ENCODE data around the gene ZC3H14.

Gene ZC3H14

DNA sequence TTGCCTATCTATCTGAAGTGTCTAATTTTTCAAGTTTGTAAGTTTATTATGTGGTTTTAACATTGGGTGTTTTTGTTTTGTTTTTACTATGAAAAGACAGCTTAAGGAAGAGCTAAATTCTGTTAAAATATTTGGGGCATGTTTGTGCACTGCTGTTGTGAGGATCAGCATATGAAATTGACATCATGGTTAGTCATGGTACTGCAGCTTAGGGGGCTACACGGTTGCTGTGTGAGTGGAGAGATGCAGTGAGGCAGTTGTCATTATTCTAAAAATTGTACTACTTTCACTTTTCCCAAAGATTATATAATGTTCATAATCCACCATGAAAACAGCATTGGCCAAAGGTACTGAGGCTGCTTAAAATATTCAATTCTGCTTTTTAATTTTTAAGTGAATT lies 49.0 kb downstream of the ZC3H14 start:
- no peak for DNase-seq (ENCODE audit: low read depth in 2 of 2)

DNA sequence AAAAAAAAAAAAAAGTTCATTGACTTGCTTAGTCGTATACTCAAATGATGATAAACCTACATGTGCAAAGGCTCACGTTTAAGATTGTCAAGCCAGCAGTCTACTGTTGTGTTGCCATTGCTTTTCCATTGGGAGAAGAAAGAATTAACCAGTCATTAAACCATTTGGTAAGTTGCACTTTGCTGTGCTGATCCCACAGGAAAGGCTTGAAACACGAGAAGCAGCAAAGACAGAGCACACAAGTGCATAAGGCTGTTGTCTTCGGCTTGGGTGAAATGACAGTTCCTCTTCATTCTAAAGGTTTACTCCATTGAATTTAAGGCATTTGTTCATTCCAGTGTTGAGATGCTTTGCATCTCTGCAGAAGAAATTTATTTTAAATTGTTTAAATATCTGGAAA lies 50.1 kb downstream of the ZC3H14 start:
- no peak for DNase-seq (ENCODE audit: low read depth in 2 of 2)

DNA sequence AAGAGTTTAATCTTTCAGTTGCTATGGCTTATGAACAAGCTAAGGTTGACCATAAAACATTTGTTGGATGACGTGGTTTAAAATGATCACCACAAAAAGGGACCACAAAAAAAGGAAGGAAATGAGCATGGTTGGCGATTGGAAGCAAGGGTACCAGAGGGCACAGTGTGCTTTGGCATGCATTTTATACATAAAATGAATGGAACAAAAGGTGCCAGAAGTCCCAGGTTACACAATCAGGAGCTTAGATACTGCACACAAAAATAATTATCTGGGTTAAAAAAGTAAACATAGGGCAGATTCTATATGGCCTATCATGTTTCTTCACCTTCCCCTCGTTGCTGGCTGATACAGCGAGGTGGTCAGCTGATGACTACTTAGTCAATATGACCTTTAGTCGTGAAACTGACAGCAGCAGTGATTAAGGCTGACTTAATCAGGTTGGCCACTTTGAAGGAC lies 50.7 kb downstream of the ZC3H14 start:
- DNase-seq (ENCODE audit: low read depth in 2 of 2): no peak

DNA sequence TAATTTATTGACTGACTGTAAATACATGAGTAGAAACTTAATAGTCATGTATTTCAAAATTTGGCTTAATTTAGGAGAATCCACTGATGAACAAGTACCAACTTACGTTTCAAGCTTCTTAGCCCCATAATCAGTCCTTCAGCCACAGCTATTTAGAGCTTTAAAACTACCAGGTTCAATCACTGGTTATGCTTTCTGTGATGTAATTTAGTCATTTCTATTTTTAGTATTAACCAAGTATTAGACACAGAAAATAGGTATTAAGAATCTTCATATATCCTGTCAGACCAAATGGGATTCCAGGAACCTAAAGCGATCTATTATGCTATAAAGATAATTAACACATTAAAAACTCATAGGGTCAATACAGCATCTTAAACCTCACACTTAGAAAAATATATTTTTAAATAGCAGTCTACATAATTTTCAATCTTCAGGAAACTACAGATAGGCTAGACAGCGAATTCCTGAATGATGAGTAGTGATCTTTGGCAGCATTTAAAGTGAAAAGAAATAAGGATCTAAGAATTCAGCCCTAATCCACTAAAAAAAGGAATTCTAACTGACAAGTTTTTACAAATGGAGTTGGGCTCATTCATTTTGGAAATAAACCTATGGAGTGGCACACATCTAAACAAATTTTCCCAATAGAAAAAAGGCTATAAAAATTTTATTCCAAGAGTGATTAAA lies 51.5 kb downstream of the ZC3H14 start:
- DNase-seq (ENCODE audit: low read depth in 2 of 2): no peak

DNA sequence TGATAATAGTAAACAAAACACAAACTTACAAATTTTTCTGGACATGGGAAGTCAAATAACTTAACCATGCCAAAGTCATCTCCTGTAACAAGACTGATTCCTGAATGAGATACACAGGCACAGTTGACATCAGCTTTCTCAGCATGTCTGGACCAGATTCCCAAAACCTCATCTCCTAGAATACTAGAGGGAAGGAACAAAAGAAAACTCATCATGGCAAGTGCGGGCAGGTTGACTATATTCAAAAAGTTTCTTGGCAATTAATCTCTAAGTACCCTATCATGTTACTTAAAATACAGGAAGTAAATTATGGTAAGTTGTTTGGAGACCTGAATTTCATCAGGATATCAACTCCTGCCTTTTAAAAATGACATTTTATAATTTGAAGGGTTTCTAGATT lies 53.9 kb downstream of the ZC3H14 start:
- DNase-seq (ENCODE audit: low read depth in 2 of 2): no peak

DNA sequence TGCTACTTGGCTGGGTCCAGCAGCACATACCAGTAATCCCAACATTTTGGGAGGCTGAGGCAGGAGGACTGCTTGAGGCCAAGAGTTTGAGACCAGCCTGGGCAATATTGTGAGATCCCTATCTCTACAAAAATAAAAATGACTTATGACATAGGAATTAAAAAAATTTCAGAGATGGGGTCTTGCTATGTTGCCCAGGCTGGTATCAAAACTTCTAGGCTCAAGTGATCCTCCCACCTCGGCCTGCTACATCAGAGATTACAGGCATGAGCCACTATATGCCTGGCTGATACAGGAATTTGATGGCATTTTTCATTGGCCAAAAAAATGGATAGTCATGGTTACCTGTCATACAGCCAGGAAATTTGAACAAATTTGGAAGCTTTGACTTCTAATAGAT lies 54.6 kb downstream of the ZC3H14 start:
- DNase-seq (ENCODE audit: low read depth in 2 of 2): no peak

DNA sequence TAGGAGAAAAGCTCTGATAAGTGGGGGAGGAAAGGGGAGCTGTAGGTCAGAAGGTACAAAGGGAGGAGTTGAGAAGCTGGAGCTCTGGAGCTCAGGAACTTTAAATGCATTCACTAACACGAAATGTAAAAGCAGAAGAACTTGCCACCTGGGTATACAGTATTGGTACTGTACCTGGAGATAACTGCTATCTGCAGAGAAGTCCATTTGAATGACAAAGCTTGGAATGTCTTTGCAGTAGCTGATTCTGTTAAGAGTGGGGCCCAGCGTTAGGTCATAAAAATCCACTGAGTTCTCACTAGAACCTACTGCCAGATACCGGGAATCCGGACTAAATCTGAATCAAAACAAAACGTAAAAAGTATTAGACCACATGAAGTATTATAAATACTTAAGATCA lies 55.6 kb downstream of the ZC3H14 start:
- DNase-seq (ENCODE audit: low read depth in 2 of 2): no peak

DNA sequence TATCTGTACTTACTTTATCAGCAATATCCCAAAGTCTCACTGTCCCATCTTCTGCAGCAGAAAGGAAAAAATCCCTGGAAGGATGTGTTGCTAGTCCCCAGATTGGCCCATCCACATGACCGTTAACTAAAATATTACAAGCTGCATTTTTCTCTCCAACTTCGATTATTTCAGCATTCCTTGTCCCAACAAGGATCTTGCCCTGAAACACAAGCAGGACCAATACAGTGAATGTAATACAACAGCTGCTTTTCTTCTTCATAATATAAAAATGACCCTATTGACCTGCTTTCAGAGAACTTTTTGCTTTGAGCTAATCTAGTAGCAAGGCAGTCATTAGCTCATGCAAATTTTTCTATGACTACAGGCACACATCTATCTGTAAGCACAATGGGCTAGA lies 58.3 kb downstream of the ZC3H14 start:
- no peak for DNase-seq (ENCODE audit: low read depth in 2 of 2)

DNA sequence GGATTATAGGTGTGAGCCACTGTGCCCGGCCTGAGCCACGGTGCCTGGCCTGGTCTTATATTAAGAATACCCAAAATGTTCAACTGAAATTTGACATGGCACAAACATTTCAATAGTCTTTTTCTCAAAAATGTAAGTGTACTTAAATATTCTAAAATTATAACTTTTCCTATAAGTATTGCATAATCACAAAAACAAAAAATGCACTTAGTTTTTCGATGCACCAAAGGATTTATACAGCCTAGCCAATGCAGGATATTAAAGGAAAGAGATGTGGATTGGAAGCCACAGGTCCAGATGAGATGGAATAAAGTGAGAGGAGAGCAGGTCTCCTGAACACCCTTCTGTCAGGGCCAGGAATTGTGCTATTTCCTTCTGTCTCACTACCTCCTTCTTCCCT lies 62.8 kb downstream of the ZC3H14 start:
- DNase-seq (ENCODE audit: low read depth in 2 of 2): no peak

DNA sequence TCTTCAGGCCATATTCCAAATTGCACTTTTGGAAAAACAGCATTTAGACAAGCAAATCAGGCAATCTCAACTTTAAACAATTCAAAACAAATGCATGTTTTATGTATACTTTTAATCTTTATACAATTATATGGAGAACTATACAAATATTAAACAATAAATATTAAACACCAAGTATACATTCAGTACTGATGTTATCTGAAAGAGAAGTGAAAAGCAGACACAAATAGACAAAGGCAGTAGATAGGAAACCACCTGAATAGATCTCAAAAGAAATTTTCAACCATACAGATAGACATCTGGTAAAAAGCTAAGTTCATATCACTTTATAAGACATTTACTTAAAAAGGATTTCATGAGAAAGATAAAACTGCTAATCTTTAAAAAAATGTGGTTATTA lies 65.2 kb downstream of the ZC3H14 start:
- DNase-seq (ENCODE audit: low read depth in 2 of 2): no peak

DNA sequence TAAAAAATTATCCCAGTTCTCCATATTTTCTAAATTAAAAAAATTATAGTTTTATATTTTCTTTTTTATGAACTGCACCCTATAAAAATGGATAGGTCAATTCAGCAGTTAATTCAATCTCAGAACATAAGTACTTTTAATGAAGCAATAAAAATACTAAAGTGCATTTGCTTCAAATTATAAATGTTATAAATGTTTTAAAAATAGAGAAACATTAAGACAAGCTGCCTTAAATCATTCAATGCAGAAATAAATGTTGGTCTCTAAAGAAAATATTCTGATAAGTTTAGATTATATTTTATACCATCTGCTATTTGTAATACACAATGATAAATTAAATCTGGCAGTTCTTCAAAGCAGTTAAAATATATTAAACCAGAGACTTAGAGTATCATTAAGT lies 65.6 kb downstream of the ZC3H14 start:
- no peak for DNase-seq (ENCODE audit: low read depth in 2 of 2)

DNA sequence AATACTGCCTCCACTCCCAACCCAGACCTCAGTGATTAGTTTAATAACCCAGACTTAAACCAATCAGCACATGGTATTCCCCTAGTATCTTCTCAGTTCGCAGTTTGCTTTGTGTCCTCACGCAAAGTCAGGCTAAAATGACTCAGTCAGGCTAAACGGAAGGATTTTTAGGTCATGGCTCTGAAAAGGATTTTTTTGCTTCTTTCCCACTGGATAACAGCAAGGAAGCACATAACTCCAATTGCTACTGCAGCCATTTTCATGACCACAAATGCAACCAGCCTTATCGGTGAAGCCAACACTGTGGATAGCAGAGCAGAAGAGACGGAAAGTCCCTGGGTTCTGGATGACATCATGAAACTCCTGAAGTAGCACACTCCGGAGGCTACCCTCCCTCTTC lies 67.7 kb downstream of the ZC3H14 start:
- DNase-seq (ENCODE audit: low read depth in 2 of 2): no peak

DNA sequence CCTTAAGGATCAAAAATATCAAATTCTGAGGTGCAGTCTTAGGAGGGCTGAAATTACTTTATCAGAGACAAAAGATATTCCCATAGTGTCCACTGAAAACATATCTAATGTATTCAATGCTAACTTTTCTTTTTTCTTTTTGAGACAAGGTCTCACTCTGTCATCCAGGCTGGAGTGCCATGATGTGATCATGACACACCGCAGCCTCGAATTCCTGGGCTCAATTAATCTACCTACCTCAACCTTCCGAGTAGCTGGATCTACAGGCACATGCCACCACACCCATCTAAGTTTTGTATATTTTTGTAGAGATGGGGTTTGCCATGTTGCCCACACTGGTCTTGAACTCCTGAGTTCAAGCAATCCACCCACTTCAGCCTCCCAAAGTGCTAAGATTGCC lies 68.3 kb downstream of the ZC3H14 start:
- no peak for DNase-seq (ENCODE audit: low read depth in 2 of 2)

DNA sequence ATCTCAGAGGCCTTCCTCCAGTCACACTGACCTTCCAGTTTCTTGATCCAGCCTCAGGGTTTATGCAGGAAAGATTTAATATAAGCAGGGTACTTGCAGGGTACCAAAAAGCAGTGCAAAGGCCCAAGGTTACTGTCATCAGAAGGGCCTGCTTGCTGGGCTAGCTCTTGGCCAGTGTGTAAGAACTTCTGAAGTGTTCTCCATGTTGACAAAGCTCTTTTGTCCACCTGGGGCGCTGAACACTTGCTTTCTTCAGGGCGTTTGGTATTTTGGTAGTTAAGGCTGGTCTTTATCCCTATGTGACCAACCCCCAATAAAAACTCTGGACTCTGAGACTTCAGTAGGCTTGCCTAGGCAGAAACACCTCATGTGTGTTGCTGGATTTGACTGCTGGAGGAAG lies 69.7 kb downstream of the ZC3H14 start:
- DNase-seq (ENCODE audit: low read depth in 2 of 2): no peak

DNA sequence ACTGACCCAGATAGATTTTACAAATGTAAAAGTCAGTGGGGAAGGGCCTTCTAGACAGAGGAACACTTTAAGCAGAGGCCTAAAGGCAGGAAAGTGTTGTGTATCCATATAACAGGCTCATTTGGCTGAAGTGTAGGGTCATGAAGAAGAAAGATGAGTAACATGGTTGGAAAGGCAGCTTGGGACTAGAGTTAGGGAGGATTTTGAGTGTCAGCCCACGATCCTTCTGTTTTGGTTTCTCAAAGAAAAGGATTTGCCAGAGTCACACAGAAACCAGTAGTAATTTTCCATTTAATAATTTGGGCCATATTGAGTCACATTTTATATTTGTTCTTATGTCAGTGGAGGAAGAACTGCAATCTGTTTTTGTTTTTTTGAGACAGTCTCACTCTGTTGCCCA lies 76.4 kb downstream of the ZC3H14 start:
- no peak for DNase-seq (ENCODE audit: low read depth in 2 of 2)

DNA sequence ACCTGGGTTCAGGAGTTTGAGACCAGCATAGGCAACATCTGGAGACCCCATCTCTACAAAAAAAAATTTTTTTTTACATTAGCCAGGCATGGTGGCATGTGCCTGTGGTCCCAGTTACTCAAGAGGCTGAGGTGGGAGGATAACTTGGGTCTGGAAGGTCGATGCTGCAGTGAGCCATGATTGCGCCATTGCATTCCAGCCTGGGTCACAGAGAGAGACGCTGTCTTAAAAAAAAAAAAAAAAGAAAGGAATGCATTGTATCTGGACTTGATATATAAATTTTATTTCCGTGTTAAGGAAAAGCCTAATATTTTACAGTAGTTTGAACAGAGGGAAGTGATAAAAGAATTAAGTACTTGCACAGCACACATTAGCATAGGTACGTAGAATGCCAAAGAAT lies 97.2 kb downstream of the ZC3H14 start:
- no peak for DNase-seq (ENCODE audit: low read depth in 2 of 2)

DNA sequence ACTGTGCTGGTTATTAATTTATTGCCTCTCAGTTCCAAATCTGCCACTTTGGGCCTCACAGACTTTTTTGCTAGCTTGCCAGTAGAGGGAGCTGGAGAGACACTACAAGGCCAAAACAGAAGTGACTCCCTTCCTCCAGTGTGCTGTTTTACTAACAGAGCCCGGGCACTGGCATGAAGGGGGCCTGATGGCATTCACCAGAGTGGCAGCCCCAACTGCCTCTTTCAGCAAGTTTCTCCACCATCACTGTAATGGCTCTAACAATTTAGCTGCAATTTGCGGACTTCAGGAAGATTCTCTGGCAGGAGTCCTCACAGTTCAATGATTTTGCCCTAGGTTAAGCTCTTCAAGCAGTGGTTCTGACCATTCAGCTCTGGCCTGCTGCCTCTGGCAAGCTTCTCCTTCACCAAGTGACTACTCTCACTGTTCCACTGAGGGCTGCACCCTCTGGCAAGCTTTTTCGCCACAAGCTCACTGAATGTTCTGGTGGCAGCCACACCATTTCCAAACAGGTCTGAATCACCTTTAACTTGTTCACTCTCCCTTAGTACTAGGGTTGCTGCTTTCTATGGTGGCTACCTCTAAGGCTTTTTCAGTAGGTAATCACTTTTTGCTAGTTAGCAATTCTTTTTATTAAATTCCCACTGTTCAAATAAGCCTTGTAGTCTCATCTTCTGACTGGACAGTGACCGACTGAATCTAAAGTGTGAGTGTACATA lies 104.9 kb downstream of the ZC3H14 start:
- DNase-seq (ENCODE audit: low read depth in 2 of 2): peak; percentile 3 to 7

DNA sequence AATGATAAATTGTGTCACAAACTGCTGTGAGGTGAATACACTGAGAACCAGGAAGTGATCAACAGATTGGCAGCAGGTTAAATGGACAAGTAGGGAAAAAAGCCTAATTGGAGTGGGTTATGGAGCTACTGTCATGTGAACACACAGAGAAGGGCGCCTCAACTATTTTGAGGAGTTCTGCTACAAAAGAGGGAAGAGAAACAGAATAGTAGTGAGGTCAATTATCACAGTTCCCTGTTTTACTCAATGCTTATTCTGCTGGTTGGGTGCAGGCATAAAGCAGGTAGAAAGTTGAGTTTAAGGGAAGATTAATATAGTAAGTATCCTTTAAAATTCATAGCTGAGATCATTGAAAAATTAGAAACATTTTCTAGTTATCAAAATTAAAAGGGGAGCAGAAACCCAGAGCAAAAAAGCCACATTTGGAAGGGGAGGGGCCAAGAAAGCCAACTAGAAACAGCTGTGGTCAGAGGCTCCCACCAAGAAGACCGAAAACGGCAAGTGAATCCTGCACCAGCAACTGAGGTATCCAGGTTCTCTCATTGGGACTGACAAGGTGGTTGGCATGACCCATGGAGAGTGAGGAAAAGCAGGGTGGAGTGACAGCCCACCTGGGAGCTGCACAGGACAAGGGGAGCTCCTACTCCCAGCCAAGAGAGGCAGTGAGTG lies 105.7 kb downstream of the ZC3H14 start:
- no peak for DNase-seq (ENCODE audit: low read depth in 2 of 2)

DNA sequence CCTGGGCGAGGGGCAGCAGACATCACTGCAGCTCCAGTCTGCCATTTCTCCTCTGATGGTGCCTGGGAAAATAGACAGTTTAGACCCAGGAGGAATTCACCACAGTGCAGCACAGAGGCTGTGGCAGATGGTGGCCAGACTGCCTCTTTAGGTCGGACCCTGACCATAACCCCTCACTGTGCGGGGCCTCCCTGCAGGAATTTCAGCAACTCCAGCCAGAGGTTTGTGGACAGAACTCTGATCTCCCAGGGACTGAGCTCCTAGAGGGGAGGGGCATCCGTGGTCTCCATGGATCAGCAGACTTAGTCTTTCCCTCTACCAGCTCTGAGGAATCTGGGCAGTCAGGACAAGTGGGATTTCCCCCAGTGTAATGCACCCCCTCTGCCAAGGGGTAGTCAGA lies 106.5 kb downstream of the ZC3H14 start:
- DNase-seq (ENCODE audit: low read depth in 2 of 2): no peak

Data from stimulated activated CD8-positive, alpha-beta memory T cell treated with anti-CD3 and anti-CD28 coated beads, Interleukin-2, amount 100 ng/mL, for 48 hours (primary cell).